Activated B cell treated with CpG ODN at 0.5 μM for 24 hours (primary cell): ENCODE results near the gene SLC12A9. TPM values are rescaled to one million over a fixed set of nuclear protein-coding genes. Genes with fewer than 3 reads are reported as not detected.
"Not testable (repeated sequence)": the region's sequence is repeated elsewhere in the genome, so short reads cannot be mapped to it uniquely, and the experiment has no call there.

Source experiments
- ATAC-seq: fragments of 200-7000 bp; cut with Tn5 transposase; one replicate; pipeline ENCODE4 v1.10.0; 2021; ENCODE audit warnings: low read depth, mild to moderate bottlenecking, moderate library complexity
- CTCF ChIA-PET: fragments of 350-600 bp; sonication (Branson Sonifier 250); formaldehyde crosslinking; loops from one replicate; lab custom pipeline; 2021; ENCODE audit warnings: antibody characterized with exemption; lab: Charles Lee
- POLR2A ChIA-PET: fragments of 350-600 bp; sonication (Branson Sonifier 250); formaldehyde crosslinking; loops from one replicate; lab custom pipeline; 2021; ENCODE audit warnings: antibody characterized with exemption; lab: Charles Lee
- DNase-seq: peaks from one replicate; pipeline ENCODE4 v3.0.0; 2022
- H3K27ac Mint-ChIP-seq: one replicate; pipeline ENCODE4 v1.8.0; 2020; ENCODE audit warnings: mixed read lengths
- H3K27me3 Mint-ChIP-seq: one replicate; pipeline ENCODE4 v1.8.0; 2021; ENCODE audit warnings: mixed read lengths
- H3K36me3 Mint-ChIP-seq: one replicate; pipeline ENCODE4 v1.8.0; 2021; ENCODE audit warnings: low read depth, mixed read lengths
- H3K4me1 Mint-ChIP-seq: one replicate; pipeline ENCODE4 v1.8.0; 2021; ENCODE audit warnings: mixed read lengths
- H3K4me3 Mint-ChIP-seq: one replicate; pipeline ENCODE4 v1.8.0; 2020; ENCODE audit warnings: mild to moderate bottlenecking, mixed read lengths
- H3K9me3 Mint-ChIP-seq: one replicate; pipeline ENCODE4 v1.8.0; 2020; ENCODE audit warnings: mixed read lengths
- intact Hi-C: fragments of 100-400 bp; cut with micrococcal nuclease; formaldehyde crosslinking; loops from one replicate; pipeline ENCODE4 v1.15.1; 2024
- total RNA-seq: library from RNA; stranded (reverse); gene quantifications from 2 replicates; pipeline ENCODE4 v1.2.3, GENCODE V29; 2022
- TF ChIP-seq, protein P1 (sequence below): fragments of 200-600 bp; IDR thresholded peaks from one replicate; pipeline ENCODE4 v1.8.0; 2022; ENCODE audit warnings: antibody characterized with exemption, mild to moderate bottlenecking

SLC12A9 gene
- total RNA-seq, 1 donor from 2014 or later: 48.9 TPM

DNA sequence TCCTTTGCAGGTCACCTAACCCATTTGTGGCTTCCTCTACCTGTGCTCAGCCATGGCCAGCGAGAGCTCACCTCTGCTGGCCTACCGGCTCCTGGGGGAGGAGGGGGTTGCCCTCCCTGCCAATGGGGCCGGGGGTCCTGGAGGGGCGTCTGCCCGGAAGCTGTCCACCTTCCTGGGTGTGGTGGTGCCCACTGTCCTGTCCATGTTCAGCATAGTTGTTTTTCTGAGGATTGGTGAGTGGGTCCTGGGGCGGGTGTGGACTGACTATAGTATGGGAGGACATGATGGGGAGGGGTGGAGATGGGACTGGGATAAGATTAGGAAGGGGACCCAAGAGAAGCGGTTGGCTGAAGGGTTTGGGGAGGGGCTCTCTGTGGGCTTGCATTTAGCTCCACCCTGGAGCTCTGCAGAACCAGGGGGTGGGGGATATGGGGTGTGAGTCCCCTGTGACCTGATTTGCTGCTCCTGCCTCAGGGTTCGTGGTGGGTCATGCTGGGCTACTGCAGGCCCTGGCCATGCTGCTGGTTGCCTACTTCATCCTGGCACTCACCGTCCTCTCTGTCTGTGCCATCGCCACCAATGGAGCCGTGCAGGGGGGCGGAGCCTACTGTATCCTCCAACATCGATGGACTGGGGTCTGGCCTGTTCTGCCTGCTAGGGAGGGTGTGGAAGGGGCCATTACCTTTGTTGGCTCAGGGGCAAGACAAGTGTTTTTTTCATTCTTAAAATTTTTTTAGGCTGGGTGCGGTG is 1.8 kb downstream of the SLC12A9 start:
- DNase-seq (no peak), ATAC-seq (no peak)
- Mint-ChIP-seq H3K4me1 (peaks cover 21% of the 10 kb centered on the region), H3K27me3 (no peaks in the 10 kb centered on the region), H3K9me3 (no peaks in the 10 kb centered on the region), H3K4me3 (peak overlapping the region; percentile 38), H3K36me3 (peaks cover 29% of the 10 kb centered on the region), H3K27ac (no peak overlapping the region)
- ChIA-PET POLR2A (interaction anchor here (1.0 to 3.5 kb wide), 5 partner anchors 10 to 49 kb away, joined by 3 to 17 read pairs (median 5); partner anchors contain the start of genes SRRT and UFSP1), CTCF (interaction anchor here (0.6 to 3.2 kb wide), 2 partner anchors 54 to 149 kb away, joined by 3 to 57 read pairs; partner anchors contain the start of gene POP7)
- TF ChIP-seq, protein P1, sequence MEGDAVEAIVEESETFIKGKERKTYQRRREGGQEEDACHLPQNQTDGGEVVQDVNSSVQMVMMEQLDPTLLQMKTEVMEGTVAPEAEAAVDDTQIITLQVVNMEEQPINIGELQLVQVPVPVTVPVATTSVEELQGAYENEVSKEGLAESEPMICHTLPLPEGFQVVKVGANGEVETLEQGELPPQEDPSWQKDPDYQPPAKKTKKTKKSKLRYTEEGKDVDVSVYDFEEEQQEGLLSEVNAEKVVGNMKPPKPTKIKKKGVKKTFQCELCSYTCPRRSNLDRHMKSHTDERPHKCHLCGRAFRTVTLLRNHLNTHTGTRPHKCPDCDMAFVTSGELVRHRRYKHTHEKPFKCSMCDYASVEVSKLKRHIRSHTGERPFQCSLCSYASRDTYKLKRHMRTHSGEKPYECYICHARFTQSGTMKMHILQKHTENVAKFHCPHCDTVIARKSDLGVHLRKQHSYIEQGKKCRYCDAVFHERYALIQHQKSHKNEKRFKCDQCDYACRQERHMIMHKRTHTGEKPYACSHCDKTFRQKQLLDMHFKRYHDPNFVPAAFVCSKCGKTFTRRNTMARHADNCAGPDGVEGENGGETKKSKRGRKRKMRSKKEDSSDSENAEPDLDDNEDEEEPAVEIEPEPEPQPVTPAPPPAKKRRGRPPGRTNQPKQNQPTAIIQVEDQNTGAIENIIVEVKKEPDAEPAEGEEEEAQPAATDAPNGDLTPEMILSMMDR: no peak
- intact Hi-C loops: no loop called here

DNA sequence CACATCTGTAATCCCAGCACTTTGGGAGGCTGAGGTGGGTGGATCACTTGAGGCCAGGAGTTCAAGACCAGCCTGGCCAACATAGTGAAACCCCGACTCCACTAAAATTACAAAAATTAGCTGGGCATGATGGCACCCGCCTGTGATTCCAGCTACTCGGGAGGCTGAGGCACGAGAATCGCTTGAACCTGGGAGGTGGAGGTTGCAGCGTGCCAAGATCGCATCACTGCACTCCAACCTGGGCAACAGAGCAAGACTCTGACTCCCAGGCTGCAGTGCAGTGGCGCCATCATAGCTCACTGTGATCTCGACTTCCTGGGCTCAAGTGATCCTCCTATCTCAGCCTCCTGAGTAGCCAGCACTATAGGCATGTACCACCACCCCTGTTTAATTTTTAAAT is 2.4 kb downstream of the SLC12A9 start:
- H3K27me3 Mint-ChIP-seq, H3K9me3 Mint-ChIP-seq, H3K4me3 Mint-ChIP-seq, ATAC-seq, H3K27ac Mint-ChIP-seq, DNase-seq, intact Hi-C loops, CTCF ChIA-PET: not testable (repeated sequence)
- Mint-ChIP-seq H3K4me1 (peaks cover 21% of the 10 kb centered on the region), H3K36me3 (peaks cover 34% of the 10 kb centered on the region)
- POLR2A ChIA-PET: interaction anchor here (1.6 to 3.5 kb wide), 2 partner anchors 9 to 16 kb away, joined by 5 to 17 read pairs; no protein-coding TSS in a partner anchor

DNA sequence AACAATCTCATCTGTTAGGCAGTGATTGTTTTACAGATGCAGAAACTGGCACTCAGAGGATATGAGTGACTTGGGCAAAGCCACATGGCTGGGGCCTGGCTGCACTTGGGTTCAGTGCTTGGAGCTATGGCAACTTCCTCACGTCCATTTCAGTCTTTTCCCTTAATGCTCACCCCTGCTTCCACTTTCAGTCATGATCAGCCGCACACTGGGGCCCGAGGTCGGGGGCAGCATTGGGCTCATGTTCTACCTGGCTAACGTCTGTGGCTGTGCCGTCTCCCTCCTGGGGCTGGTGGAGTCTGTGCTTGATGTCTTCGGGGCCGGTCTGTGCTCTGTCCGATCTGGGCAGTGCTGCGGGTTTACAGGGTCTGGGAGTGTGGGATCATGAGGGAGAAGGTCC is 3.0 kb downstream of the SLC12A9 start:
- intact Hi-C loops: no loop called here
- no peak for ATAC-seq
- peaks cover 40% of the 10 kb centered on the region for H3K36me3 Mint-ChIP-seq
- ChIA-PET CTCF (no interaction called here), POLR2A (no interaction called here)
- peaks cover 21% of the 10 kb centered on the region for H3K4me1 Mint-ChIP-seq
- H3K27me3 Mint-ChIP-seq: no peaks in the 10 kb centered on the region
- no peak for DNase-seq
- H3K27ac Mint-ChIP-seq: no peak overlapping the region
- H3K4me3 Mint-ChIP-seq: no peak overlapping the region
- no peaks in the 10 kb centered on the region for H3K9me3 Mint-ChIP-seq
- TF ChIP-seq, protein P1: no peak

DNA sequence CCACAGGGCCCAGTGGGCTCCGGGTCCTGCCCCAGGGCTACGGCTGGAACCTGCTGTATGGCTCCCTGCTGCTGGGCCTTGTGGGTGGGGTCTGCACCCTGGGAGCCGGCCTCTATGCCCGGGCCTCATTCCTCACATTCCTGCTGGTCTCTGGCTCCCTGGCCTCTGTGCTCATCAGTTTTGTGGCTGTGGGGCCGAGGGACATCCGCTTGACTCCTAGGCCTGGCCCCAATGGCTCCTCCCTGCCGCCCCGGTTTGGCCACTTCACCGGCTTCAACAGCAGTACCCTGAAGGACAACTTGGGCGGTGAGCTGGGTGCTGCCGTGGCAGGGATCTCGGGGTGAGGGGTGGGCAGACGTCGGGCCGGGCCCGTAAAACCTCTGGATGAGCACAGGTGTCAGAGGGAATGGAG is 4.4 kb downstream of the SLC12A9 start:
- TF ChIP-seq, protein P1: no peak
- POLR2A ChIA-PET: no interaction called here
- intact Hi-C loops: no loop called here
- CTCF ChIA-PET: no interaction called here
- no peaks in the 10 kb centered on the region for H3K27me3 Mint-ChIP-seq
- H3K4me1 Mint-ChIP-seq: peaks cover 18% of the 10 kb centered on the region
- no peaks in the 10 kb centered on the region for H3K9me3 Mint-ChIP-seq
- no peak overlapping the region for H3K27ac Mint-ChIP-seq
- no peak overlapping the region for H3K4me3 Mint-ChIP-seq
- no peak for ATAC-seq
- peaks cover 52% of the 10 kb centered on the region for H3K36me3 Mint-ChIP-seq
- DNase-seq: no peak

DNA sequence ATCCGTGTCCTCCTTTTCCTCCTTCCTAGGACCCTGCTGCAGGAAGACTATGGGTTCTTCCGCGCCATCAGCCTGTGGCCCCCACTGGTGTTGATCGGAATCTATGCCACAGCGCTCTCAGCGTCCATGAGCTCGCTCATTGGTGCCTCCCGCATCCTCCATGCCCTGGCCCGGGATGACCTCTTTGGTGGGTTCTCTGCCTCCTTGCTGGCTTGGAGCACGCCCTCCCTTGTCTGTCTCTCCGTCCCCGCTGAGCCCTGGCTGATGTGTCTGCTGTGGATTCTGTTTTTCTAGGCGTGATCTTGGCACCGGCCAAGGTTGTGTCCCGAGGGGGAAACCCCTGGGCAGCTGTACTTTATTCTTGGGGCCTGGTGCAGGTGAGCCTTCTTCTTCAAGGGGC is 7.3 kb downstream of the SLC12A9 start:
- intact Hi-C loops: no loop called here
- H3K4me3 Mint-ChIP-seq: no peak overlapping the region
- H3K9me3 Mint-ChIP-seq: no peaks in the 10 kb centered on the region
- H3K36me3 Mint-ChIP-seq: peaks cover 73% of the 10 kb centered on the region
- H3K27me3 Mint-ChIP-seq: no peaks in the 10 kb centered on the region
- ChIA-PET CTCF (no interaction called here), POLR2A (no interaction called here)
- TF ChIP-seq, protein P1: no peak
- no peaks in the 10 kb centered on the region for H3K4me1 Mint-ChIP-seq
- no peak overlapping the region for H3K27ac Mint-ChIP-seq
- ATAC-seq (no peak), DNase-seq (no peak)
